ENCODE data around the gene NRXN3.

GRCh38 chr14:79588398-79588797 lies 1418.2 kb downstream of the NRXN3 start:
- no peak for TF ChIP-seq CTCF (conservative IDR thresholded peaks at IDR 0.05; ENCODE audit: low read depth, low read length)
- TF ChIP-seq CHD1 (IDR thresholded peaks at IDR 0.05; ENCODE audit: low read depth, low read length) = no peak
- TF ChIP-seq MAZ (IDR thresholded peaks at IDR 0.05; ENCODE audit: borderline replicate concordance, low read depth, low read length) = no peak
- TF ChIP-seq FOS (IDR thresholded peaks at IDR 0.05; ENCODE audit: low read depth, low read length) = no peak
- no peak for TF ChIP-seq POLR2A (IDR thresholded peaks at IDR 0.05; ENCODE audit: low read depth, low read length)
- no peak for TF ChIP-seq MXI1 (IDR thresholded peaks at IDR 0.05; ENCODE audit: borderline replicate concordance, low read depth, low read length)
- TF ChIP-seq RAD21 (IDR thresholded peaks at IDR 0.05; ENCODE audit: low read length) = no peak
- no peak for TF ChIP-seq SMC3 (IDR thresholded peaks at IDR 0.05; ENCODE audit: low read depth, low read length)
- no peak for TF ChIP-seq BHLHE40 (IDR thresholded peaks at IDR 0.05; ENCODE audit: low read depth, low read length)
- TF ChIP-seq, protein P1, sequence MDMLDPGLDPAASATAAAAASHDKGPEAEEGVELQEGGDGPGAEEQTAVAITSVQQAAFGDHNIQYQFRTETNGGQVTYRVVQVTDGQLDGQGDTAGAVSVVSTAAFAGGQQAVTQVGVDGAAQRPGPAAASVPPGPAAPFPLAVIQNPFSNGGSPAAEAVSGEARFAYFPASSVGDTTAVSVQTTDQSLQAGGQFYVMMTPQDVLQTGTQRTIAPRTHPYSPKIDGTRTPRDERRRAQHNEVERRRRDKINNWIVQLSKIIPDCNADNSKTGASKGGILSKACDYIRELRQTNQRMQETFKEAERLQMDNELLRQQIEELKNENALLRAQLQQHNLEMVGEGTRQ (IDR thresholded peaks at IDR 0.05; ENCODE audit: low read depth, low read length) = no peak
- no peak for TF ChIP-seq CEBPB (IDR thresholded peaks at IDR 0.05; ENCODE audit: low read depth, low read length)
- TF ChIP-seq RCOR1 (IDR thresholded peaks at IDR 0.05; ENCODE audit: insufficient replicate concordance, low read length) = no peak

Data from IMR-90 (cell line).